ENCODE results near the gene GINM1. TPM values are rescaled to one million over a fixed set of nuclear protein-coding genes. Genes with fewer than 3 reads are reported as not detected.

Gene GINM1
- total and polyA plus RNA-seq, 2 of the 4 experiments (the other 2 are of a cell fraction): 23.6 to 24.9 TPM

DNA sequence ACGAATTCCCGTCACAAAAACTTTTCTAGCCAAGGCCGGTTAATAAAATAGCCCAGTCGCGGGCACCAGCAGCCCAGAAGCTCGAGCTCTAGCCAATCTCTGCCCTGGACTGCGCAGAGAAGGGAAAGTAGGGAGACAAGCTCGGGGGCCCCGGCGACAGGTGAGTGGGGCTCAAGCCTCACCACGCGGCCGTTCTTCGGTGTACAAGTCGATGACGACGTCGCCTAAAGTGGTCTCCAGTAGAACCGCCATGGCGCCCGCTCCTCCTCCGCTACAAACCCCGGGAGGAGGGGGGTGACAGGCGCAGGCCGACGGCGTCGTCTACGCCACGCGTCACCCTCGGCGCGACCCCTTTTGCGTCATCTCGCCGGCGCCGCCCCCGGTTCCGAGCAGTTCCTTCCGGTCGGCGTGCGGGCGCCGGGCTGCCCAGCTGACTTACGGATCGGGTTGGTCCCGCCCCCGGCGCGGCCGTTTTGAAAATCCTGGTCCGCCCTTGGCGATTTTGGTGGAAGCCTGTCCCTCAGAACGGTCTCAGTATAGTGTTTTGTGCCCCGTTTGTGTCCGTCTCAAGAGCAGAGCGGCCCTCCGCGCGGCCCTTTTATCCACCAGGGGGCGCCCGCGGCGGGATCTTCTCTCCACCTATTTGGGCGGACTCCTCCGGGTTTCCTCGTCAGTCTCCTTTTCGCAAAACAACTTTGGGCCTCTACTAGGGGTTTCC lies 20.3 kb upstream of the GINM1 start, which contains the start of gene PPIL4 (continued):
- TF ChIP-seq USF2 (IDR thresholded peaks at IDR 0.05; ENCODE audit: low read depth, low read length): peak; percentile 80

- in situ Hi-C loops (cut with MboI; ENCODE audit: low sequenced_read_pairs): no loop called here
Measured at GRCh38 chr6:149551920-149552319, 14.3 kb upstream of the GINM1 start.

More at GRCh38 chr6:149551920-149552319, 14.3 kb upstream of the GINM1 start:
- no peak overlapping the region for H4K8ac ChIP-seq (ENCODE audit: low read depth in 2 of 2, low read length in 2 of 2)
- H2AK5ac ChIP-seq (ENCODE audit: low read depth, low read length): no peak overlapping the region
- intact Hi-C loops (cut with micrococcal nuclease): no loop called here
- DNase-seq (no peak), ATAC-seq (ENCODE audit: low read depth) (no peak)
- H2BK15ac ChIP-seq (ENCODE audit: low read depth, low read length): no peak overlapping the region
- H3K27me3 ChIP-seq (ENCODE audit: control insufficient read depth, insufficient read depth, low read length): peaks cover 8% of the 10 kb centered on the region
- dilution Hi-C loops (cut with HindIII; ENCODE audit: low sequenced_read_pairs, unreplicated experiment): no loop called here
- CTCF ChIA-PET: no interaction called here
- H2BK120ac ChIP-seq (ENCODE audit: low read depth, low read length): no peak overlapping the region
- no peaks in the 10 kb centered on the region; the same call in 1 of the 2 replicates for H3K9me1 ChIP-seq (ENCODE audit: insufficient read depth, low read length)
- H4K5ac ChIP-seq (ENCODE audit: low read depth, low read length): no peak overlapping the region
- no TSS peak for BruUV-seq (replicated peaks)
- no peak overlapping the region for H4K91ac ChIP-seq (ENCODE audit: insufficient read depth, low read depth, low read length)
- no peak for TF ChIP-seq RAD21 (IDR thresholded peaks at IDR 0.05; ENCODE audit: low read length)
- TF ChIP-seq NFE2L2 (IDR thresholded peaks at IDR 0.05; ENCODE audit: low read depth, low read length): no peak
- no peak for TF ChIP-seq RCOR1 (IDR thresholded peaks at IDR 0.05; ENCODE audit: insufficient replicate concordance, low read length)
- TF ChIP-seq SMC3 (IDR thresholded peaks at IDR 0.05; ENCODE audit: low read depth, low read length): no peak
- TF ChIP-seq BHLHE40 (IDR thresholded peaks at IDR 0.05; ENCODE audit: low read depth, low read length): no peak
- TF ChIP-seq MAFK (IDR thresholded peaks at IDR 0.05; ENCODE audit: low read depth, low read length): no peak
- TF ChIP-seq CEBPB (IDR thresholded peaks at IDR 0.05; ENCODE audit: low read depth, low read length): no peak
- no peak for TF ChIP-seq CTCF (conservative IDR thresholded peaks at IDR 0.05; ENCODE audit: low read depth, low read length)
- no peaks in the 10 kb centered on the region for H3K79me1 ChIP-seq (ENCODE audit: low read depth in 1 of 2, low read length in 2 of 2)
- no peak overlapping the region for H3K9ac ChIP-seq (ENCODE audit: low read depth, low read length)
- H2BK5ac ChIP-seq (ENCODE audit: low read depth, low read length, poor library complexity, severe bottlenecking): no peak overlapping the region
- H3K27ac ChIP-seq (ENCODE audit: insufficient read depth, low read length): no peak overlapping the region
- H3K56ac ChIP-seq (ENCODE audit: extremely low read depth, insufficient read depth, low read length): no peak overlapping the region
- no peak overlapping the region for H3K4me2 ChIP-seq (ENCODE audit: low read depth, low read length)
- no peak overlapping the region for H3K14ac ChIP-seq (replicated peaks; ENCODE audit: low read depth, low read length)
- WGBS, 2 experiments (ENCODE audit: extremely low coverage in 2 of 2, insufficient read length in 1 of 2): 67% methylated on average over 2 of the region's 5 CpGs; no CpG with 5 or more reads in 1 of the 2 experiments
- no peak overlapping the region for H3K4ac ChIP-seq (ENCODE audit: low read depth, low read length)
- H2AK9ac ChIP-seq (replicated peaks; ENCODE audit: low read depth, low read length, poor library complexity): no peak overlapping the region
- no peak overlapping the region for H2AFZ ChIP-seq (replicated peaks; ENCODE audit: low read length, poor library complexity)
- H3K4me1 ChIP-seq (ENCODE audit: control insufficient read depth, insufficient read depth, low read length): no peaks in the 10 kb centered on the region
- H3K18ac ChIP-seq (ENCODE audit: low read depth, low read length): no peak overlapping the region
- no peaks in the 10 kb centered on the region for H4K20me1 ChIP-seq (ENCODE audit: insufficient read depth, low read length)
- H3K9me3 ChIP-seq (ENCODE audit: control insufficient read depth, insufficient read depth, low read length): no peaks in the 10 kb centered on the region
- POLR2A ChIA-PET (ENCODE audit: unreplicated experiment): no interaction called here
- no peak overlapping the region for H3K23ac ChIP-seq (ENCODE audit: low read depth, low read length)
- no peak overlapping the region for H2BK20ac ChIP-seq (ENCODE audit: low read depth, low read length)
- H3K36me3 ChIP-seq (ENCODE audit: control insufficient read depth, insufficient read depth, low read length): no peaks in the 10 kb centered on the region
- no peak overlapping the region for H3K4me3 ChIP-seq (ENCODE audit: insufficient read depth, low read depth, low read length)
